Measurements from ENCODE around the gene REC8. TPM values are rescaled to one million over a fixed set of nuclear protein-coding genes. Genes with fewer than 3 reads are reported as not detected.
A peak's percentile ranks its signal among the peaks of the same experiment; 100 is the strongest.

The REC8 gene
- total and polyA plus RNA-seq, 2 of the 13 experiments (the other 11 are each of a cell fraction or from before 2014, with no cell fraction given): 3.4 to 14.7 TPM

DNA sequence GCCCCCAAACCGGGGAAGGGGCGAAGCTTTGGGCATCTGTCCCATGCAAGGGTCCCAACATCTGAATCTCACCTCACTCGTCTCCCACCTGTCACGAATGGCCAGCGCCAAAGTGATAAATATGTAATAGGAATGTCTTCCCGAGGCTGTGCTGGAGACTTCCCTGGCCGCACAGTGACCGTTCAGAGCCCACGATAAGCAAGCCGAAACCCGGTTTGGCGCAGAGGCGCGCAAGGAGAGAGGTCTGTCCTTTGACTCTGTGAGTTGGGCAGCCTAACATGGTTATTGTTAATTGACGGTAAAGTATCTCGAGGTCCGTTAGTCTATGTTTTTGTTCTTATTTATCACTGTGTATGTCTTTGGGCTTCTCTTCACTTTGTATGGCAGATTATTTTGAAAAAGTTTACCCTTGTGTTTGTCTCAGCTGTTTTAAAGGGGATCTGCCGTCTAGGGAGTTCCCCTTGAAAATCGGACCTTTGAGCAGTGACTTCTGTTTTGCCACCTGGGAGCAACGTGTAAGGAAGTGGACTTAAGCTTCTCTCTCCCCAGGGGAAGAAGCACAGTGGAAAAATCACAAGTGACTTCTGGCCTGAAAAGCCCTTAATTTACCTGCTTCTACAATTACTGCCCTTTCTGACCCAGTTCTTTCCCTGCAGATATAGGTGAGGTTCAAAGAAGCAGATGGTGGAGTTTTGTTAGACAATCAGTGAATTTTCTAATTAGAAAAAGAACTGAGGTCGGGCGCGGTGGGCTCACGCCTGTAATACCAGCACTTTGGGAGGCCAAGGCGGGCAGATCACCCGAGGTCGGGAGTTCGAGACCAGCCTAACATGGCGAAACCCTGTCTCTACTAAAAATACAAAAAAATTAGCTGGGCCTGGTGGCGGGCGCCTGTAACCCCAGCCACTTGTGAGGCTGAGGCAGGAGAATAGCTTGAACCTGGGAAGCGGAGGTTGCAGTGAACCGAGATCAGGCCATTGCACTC lies 24.5 kb downstream of the REC8 start (continued):
- TF ChIP-seq IRX3 (CRISPR knock-in tag; IDR thresholded peaks at IDR 0.05; ENCODE audit: borderline replicate concordance, low read depth) (0 out of 2 replicates have a peak, but pooled peaks have one; percentile 12), TARDBP (CRISPR knock-in tag; IDR thresholded peaks at IDR 0.05) (peak; percentile 18; the same call in 1 of the 2 replicates), ZNF30 (CRISPR knock-in tag; IDR thresholded peaks at IDR 0.05) (0 out of 2 replicates have a peak, but pooled peaks have one; percentile 52), ZSCAN20 (CRISPR knock-in tag; IDR thresholded peaks at IDR 0.05; ENCODE audit: borderline replicate concordance) (peak; percentile 29; the same call in 1 of the 2 replicates), ZNF776 (CRISPR knock-in tag; IDR thresholded peaks at IDR 0.05) (no peak), KDM1A (CRISPR knock-in tag; IDR thresholded peaks at IDR 0.05) (no peak), MATR3 (CRISPR knock-in tag; IDR thresholded peaks at IDR 0.05) (0 out of 2 replicates have a peak, but pooled peaks have one; percentile 15), ZNF326 (CRISPR knock-in tag; IDR thresholded peaks at IDR 0.05; ENCODE audit: borderline replicate concordance) (no peak), ESRRA (CRISPR knock-in tag; IDR thresholded peaks at IDR 0.05; ENCODE audit: low read depth) (0 out of 2 replicates have a peak, but pooled peaks have one; percentile 19), ZSCAN29 (CRISPR knock-in tag; conservative IDR thresholded peaks at IDR 0.05) (no peak), AKNA (CRISPR knock-in tag; IDR thresholded peaks at IDR 0.05; ENCODE audit: borderline replicate concordance) (0 out of 2 replicates have a peak, but pooled peaks have one; percentile 14), ZNF556 (CRISPR knock-in tag; IDR thresholded peaks at IDR 0.05; ENCODE audit: borderline replicate concordance) (no peak)
- TF ChIP-seq, protein P1, sequence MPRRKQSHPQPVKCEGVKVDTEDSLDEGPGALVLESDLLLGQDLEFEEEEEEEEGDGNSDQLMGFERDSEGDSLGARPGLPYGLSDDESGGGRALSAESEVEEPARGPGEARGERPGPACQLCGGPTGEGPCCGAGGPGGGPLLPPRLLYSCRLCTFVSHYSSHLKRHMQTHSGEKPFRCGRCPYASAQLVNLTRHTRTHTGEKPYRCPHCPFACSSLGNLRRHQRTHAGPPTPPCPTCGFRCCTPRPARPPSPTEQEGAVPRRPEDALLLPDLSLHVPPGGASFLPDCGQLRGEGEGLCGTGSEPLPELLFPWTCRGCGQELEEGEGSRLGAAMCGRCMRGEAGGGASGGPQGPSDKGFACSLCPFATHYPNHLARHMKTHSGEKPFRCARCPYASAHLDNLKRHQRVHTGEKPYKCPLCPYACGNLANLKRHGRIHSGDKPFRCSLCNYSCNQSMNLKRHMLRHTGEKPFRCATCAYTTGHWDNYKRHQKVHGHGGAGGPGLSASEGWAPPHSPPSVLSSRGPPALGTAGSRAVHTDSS (CRISPR knock-in tag; conservative IDR thresholded peaks at IDR 0.05): no peak
- TF ChIP-seq, protein P2, sequence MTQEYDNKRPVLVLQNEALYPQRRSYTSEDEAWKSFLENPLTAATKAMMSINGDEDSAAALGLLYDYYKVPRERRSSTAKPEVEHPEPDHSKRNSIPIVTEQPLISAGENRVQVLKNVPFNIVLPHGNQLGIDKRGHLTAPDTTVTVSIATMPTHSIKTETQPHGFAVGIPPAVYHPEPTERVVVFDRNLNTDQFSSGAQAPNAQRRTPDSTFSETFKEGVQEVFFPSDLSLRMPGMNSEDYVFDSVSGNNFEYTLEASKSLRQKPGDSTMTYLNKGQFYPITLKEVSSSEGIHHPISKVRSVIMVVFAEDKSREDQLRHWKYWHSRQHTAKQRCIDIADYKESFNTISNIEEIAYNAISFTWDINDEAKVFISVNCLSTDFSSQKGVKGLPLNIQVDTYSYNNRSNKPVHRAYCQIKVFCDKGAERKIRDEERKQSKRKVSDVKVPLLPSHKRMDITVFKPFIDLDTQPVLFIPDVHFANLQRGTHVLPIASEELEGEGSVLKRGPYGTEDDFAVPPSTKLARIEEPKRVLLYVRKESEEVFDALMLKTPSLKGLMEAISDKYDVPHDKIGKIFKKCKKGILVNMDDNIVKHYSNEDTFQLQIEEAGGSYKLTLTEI (CRISPR knock-in tag; conservative IDR thresholded peaks at IDR 0.05): no peak
- TF ChIP-seq, protein P3, sequence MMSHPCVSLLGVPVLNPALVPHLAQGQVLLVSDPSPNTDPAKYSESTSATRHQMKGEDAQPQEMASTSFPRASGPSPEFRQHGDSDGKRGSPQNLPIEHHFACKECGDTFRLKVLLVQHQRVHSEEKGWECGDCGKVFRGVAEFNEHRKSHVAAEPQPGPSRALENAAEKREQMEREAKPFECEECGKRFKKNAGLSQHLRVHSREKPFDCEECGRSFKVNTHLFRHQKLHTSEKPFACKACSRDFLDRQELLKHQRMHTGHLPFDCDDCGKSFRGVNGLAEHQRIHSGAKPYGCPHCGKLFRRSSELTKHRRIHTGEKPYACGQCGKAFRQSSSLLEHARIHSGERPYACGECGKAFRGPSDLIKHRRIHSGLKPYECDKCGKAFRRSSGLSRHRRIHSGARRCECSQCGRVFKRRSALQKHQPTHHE (CRISPR knock-in tag; IDR thresholded peaks at IDR 0.05; ENCODE audit: borderline replicate concordance): no peak
- TF ChIP-seq, protein P4, sequence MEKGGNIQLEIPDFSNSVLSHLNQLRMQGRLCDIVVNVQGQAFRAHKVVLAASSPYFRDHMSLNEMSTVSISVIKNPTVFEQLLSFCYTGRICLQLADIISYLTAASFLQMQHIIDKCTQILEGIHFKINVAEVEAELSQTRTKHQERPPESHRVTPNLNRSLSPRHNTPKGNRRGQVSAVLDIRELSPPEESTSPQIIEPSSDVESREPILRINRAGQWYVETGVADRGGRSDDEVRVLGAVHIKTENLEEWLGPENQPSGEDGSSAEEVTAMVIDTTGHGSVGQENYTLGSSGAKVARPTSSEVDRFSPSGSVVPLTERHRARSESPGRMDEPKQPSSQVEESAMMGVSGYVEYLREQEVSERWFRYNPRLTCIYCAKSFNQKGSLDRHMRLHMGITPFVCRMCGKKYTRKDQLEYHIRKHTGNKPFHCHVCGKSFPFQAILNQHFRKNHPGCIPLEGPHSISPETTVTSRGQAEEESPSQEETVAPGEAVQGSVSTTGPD (CRISPR knock-in tag; IDR thresholded peaks at IDR 0.05): 0 out of 2 replicates have a peak, but pooled peaks have one; percentile 68

All from HepG2 (cell line).